ENCODE data around the gene SPAG6. TPM values are rescaled to one million over a fixed set of nuclear protein-coding genes. Genes with fewer than 3 reads are reported as not detected.

Gene SPAG6
- total and polyA plus RNA-seq, 9 of the 15 experiments (the other 6 are each of a cell fraction or from before 2014, with no cell fraction given), result 3.5 to 23.1 (median 11.8) TPM

DNA sequence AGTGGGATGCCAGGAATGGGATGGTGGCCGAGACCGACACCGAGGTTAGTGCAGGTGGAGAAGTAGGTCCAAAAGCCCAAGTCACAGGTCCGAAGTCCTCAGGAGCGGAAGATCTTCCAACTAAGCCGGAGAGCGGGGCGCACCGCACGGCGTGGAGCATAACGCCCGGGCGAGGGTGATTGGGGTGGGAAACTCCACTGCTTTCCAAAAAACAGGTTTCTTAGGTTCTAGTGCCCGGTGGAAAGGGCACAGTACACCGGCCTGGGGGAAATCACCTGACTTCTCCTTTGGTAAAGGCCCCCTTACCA is 11.4 kb upstream of the SPAG6 start:
- ChIA-PET CTCF (ENCODE audit: low intra/inter-chr PET ratio) (no interaction called here), POLR2A (no interaction called here)
- H3K36me3 ChIP-seq (ENCODE audit: control insufficient read depth, insufficient read depth, low read length), result peaks cover 26% of the 10 kb centered on the region
- H3K79me2 ChIP-seq (ENCODE audit: control insufficient read depth, insufficient read depth, low read length), result no peaks in the 10 kb centered on the region
- H3K27me3 ChIP-seq (ENCODE audit: control insufficient read depth in 2 of 2, insufficient read depth in 2 of 2, low read length in 2 of 2), result no peaks in the 10 kb centered on the region
- no peak overlapping the region for H3K9ac ChIP-seq (ENCODE audit: insufficient read depth in 1 of 2, low read depth in 2 of 2, low read length in 2 of 2)
- ATAC-seq (no peak), DNase-seq (ENCODE audit: extremely low read depth in 1 of 4, low spot score in 3 of 4) (no peak), FAIRE-seq (no peak)
- TF ChIP-seq BMI1 (IDR thresholded peaks at IDR 0.05; ENCODE audit: low read length) (no peak), POLR2G (IDR thresholded peaks at IDR 0.05; ENCODE audit: low read depth, low read length) (peak; percentile 15; the same call in 1 of the 2 replicates), SRSF3 (IDR thresholded peaks at IDR 0.05; ENCODE audit: insufficient read depth, low read length) (no peak), NR2F6 (CRISPR knock-in tag; IDR thresholded peaks at IDR 0.05) (no peak), WHSC1 (IDR thresholded peaks at IDR 0.05; ENCODE audit: low read length) (no peak), PHTF2 (CRISPR knock-in tag; IDR thresholded peaks at IDR 0.05) (no peak)
- TF ChIP-seq, protein P1, sequence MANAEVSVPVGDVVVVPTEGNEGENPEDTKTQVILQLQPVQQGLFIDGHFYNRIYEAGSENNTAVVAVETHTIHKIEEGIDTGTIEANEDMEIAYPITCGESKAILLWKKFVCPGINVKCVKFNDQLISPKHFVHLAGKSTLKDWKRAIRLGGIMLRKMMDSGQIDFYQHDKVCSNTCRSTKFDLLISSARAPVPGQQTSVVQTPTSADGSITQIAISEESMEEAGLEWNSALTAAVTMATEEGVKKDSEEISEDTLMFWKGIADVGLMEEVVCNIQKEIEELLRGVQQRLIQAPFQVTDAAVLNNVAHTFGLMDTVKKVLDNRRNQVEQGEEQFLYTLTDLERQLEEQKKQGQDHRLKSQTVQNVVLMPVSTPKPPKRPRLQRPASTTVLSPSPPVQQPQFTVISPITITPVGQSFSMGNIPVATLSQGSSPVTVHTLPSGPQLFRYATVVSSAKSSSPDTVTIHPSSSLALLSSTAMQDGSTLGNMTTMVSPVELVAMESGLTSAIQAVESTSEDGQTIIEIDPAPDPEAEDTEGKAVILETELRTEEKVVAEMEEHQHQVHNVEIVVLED (CRISPR knock-in tag; IDR thresholded peaks at IDR 0.05), result no peak
- TF ChIP-seq, protein P2, sequence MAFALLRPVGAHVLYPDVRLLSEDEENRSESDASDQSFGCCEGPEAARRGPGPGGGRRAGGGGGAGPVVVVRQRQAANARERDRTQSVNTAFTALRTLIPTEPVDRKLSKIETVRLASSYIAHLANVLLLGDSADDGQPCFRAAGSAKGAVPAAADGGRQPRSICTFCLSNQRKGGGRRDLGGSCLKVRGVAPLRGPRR (CRISPR knock-in tag; IDR thresholded peaks at IDR 0.05), result no peak
- TF ChIP-seq, protein P3, sequence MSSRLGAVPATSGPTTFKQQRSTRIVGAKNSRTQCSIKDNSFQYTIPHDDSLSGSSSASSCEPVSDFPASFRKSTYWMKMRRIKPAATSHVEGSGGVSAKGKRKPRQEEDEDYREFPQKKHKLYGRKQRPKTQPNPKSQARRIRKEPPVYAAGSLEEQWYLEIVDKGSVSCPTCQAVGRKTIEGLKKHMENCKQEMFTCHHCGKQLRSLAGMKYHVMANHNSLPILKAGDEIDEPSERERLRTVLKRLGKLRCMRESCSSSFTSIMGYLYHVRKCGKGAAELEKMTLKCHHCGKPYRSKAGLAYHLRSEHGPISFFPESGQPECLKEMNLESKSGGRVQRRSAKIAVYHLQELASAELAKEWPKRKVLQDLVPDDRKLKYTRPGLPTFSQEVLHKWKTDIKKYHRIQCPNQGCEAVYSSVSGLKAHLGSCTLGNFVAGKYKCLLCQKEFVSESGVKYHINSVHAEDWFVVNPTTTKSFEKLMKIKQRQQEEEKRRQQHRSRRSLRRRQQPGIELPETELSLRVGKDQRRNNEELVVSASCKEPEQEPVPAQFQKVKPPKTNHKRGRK (tag; IDR thresholded peaks at IDR 0.05), result no peak
- H3K9me3 ChIP-seq (replicated peaks; ENCODE audit: control insufficient read depth, insufficient read depth, low read depth, low read length), result peaks cover 3% of the 10 kb centered on the region; the same call in 1 of the 2 replicates
- H3K4me1 ChIP-seq (replicated peaks in 1 of 2; ENCODE audit: control insufficient read depth in 2 of 2, insufficient read depth in 2 of 2, low read length in 2 of 2), result peaks cover 0 to 5% of the 10 kb centered on the region in 2 experiments; a peak in 2 of 5 replicates
- H4K20me1 ChIP-seq (replicated peaks; ENCODE audit: control insufficient read depth, insufficient read depth, low read length), result no peaks in the 10 kb centered on the region
- H3K27ac ChIP-seq (ENCODE audit: extremely low read depth, low read depth, low read length), result no peak overlapping the region
- H2AFZ ChIP-seq (ENCODE audit: low read depth, low read length), result no peak overlapping the region
- no peaks in the 10 kb centered on the region for H3K9me1 ChIP-seq (ENCODE audit: control insufficient read depth, insufficient read depth, low read length)
- no peak overlapping the region for H3K4me2 ChIP-seq (ENCODE audit: insufficient read depth, low read length)
- H3K4me3 ChIP-seq, result no peak overlapping the region
- 96% methylated on average over 16 of the region's 16 CpGs for WGBS (ENCODE audit: insufficient coverage, low coverage, missing lambda C conversion rate)
- in situ Hi-C loops (cut with MboI) (no loop called here), intact Hi-C loops (cut with micrococcal nuclease) (no loop called here)
- no TSS peak for BruUV-seq (replicated peaks)
